ENCODE measurements around the gene FBL.

GRCh38 chr19:39867133-39867532, 21.0 kb upstream of the FBL start:
- TF ChIP-seq CTCF (IDR thresholded peaks at IDR 0.05; ENCODE audit: low read length) (no peak), EZH2 (optimal IDR thresholded peaks at IDR 0.05; ENCODE audit: low read depth, low read length) (no peak), EZH2phosphoT487 (IDR thresholded peaks at IDR 0.05; ENCODE audit: low read length) (no peak)

All from MM.1S (cell line).